Endodermal cell (in vitro differentiated cells): ENCODE results near the gene CSE1L. TPM values are rescaled to one million over a fixed set of nuclear protein-coding genes. Genes with fewer than 3 reads are reported as not detected.

Source experiments
- DNase-seq: peaks from one replicate; pipeline ENCODE4 v3.0.0-alpha.2; 2017
- H3K27ac ChIP-seq: 2 replicates; pipeline ENCODE4 v1.5.1; 2013; ENCODE audit warnings: mild to moderate bottlenecking, low read depth, low read length, moderate library complexity
- H3K27me3 ChIP-seq: 2 replicates; pipeline ENCODE4 v1.6.1; 2013; ENCODE audit warnings: mild to moderate bottlenecking, low read length, moderate library complexity; ENCODE audit not compliant: insufficient read depth, control insufficient read depth, poor library complexity, severe bottlenecking
- H3K36me3 ChIP-seq: 2 replicates; pipeline ENCODE4 v1.7.0; 2013; ENCODE audit warnings: mild to moderate bottlenecking, low read length, moderate library complexity; ENCODE audit not compliant: control insufficient read depth, insufficient read depth
- H3K4me1 ChIP-seq: one replicate; pipeline ENCODE4 v1.7.0; 2013; ENCODE audit warnings: low read length; ENCODE audit not compliant: control insufficient read depth, insufficient read depth
- H3K4me3 ChIP-seq: 2 replicates; pipeline ENCODE4 v1.5.1; 2013; ENCODE audit warnings: mild to moderate bottlenecking, low read length, moderate library complexity
- H3K9ac ChIP-seq: 2 replicates; pipeline ENCODE4 v1.6.1; 2013; ENCODE audit warnings: mild to moderate bottlenecking, low read length, moderate library complexity; ENCODE audit not compliant: poor library complexity, severe bottlenecking; ENCODE audit errors: extremely low read depth
- H3K9me3 ChIP-seq: 2 replicates; pipeline ENCODE4 v1.6.1; 2013; ENCODE audit warnings: mild to moderate bottlenecking, low read length, moderate library complexity; ENCODE audit not compliant: control insufficient read depth
- H3K27ac Mint-ChIP-seq: 2 replicates; pipeline ENCODE4 v1.8.0; 2020; ENCODE audit warnings: mixed read lengths
- H3K27me3 Mint-ChIP-seq: 2 replicates; pipeline ENCODE4 v1.8.0; 2021; ENCODE audit warnings: mild to moderate bottlenecking, mixed read lengths; ENCODE audit not compliant: insufficient read depth
- H3K36me3 Mint-ChIP-seq: 2 replicates; pipeline ENCODE4 v1.8.0; 2020; ENCODE audit warnings: low read depth, mixed read lengths
- H3K4me1 Mint-ChIP-seq: 2 replicates; pipeline ENCODE4 v1.8.0; 2020; ENCODE audit warnings: mixed read lengths
- H3K4me3 Mint-ChIP-seq: 2 replicates; pipeline ENCODE4 v1.8.0; 2020; ENCODE audit warnings: mild to moderate bottlenecking, moderate library complexity, mixed read lengths
- H3K9me3 Mint-ChIP-seq: 2 replicates; pipeline ENCODE4 v1.8.0; 2020; ENCODE audit warnings: mild to moderate bottlenecking, mixed read lengths
- CTCF ChIP-seq: fragments of 200-600 bp; sonication (generic); conservative IDR thresholded peaks from 2 replicates; pipeline ENCODE4 v1.5.0; 2021; ENCODE audit warnings: antibody characterized with exemption, mild to moderate bottlenecking
- WGBS, 2 experiments: methylation state at CpG; one replicate each; pipeline versions ENCODE4 v1.1.5 to v1.1.7; 2013; ENCODE audit warnings: missing lambda C conversion rate in 2 of 2, mixed read lengths in 1 of 2; ENCODE audit not compliant: insufficient coverage in 1 of 2, insufficient read length in 1 of 2; 5-methylcytosine and 5-hydroxymethylcytosine counted together
- total RNA-seq, 2 donors: library from RNA; stranded (reverse); fragmentation: NEBNext Ultra II Directional in 1 of 2; extraction: Animal tissue kit (Norgen Biotek cat#: 25700) in 1 of 2; gene quantifications; 2 replicates in 1 of 2; 3 replicates in 1 of 2; pipeline ENCODE4 v1.2.1, GENCODE V29; 2021

The CSE1L gene
- total RNA-seq, 2 donors from 2014 or later, result 161 to 180 TPM

GRCh38 chr20:49136817-49137571 is 90.9 kb downstream of the CSE1L start:
- Histone ChIP-seq H3K4me1 (no peaks in the 10 kb centered on the region), H3K36me3 (peaks cover 37% of the 10 kb centered on the region), H3K9me3 (no peaks in the 10 kb centered on the region), H3K9ac (no peak overlapping the region), H3K27ac (no peak overlapping the region), H3K27me3 (no peaks in the 10 kb centered on the region), H3K4me3 (no peak overlapping the region)
- H3K27me3 Mint-ChIP-seq, result no peaks in the 10 kb centered on the region
- peaks cover 5% of the 10 kb centered on the region for H3K4me1 Mint-ChIP-seq
- no peak overlapping the region for H3K4me3 Mint-ChIP-seq
- WGBS, 2 experiments, result 94 to 95% methylated on average over 8 to 15 of the region's 15 CpGs
- TF ChIP-seq CTCF, result no peak
- no peak overlapping the region for H3K27ac Mint-ChIP-seq
- DNase-seq, result no peak
- no peaks in the 10 kb centered on the region for H3K9me3 Mint-ChIP-seq
- H3K36me3 Mint-ChIP-seq, result peaks cover 57% of the 10 kb centered on the region

- H3K9me3 ChIP-seq, result no peaks in the 10 kb centered on the region
- no peaks in the 10 kb centered on the region for H3K9me3 Mint-ChIP-seq
- no peak overlapping the region for H3K27ac ChIP-seq
- no peaks in the 10 kb centered on the region for H3K27me3 Mint-ChIP-seq
- peaks cover 3% of the 10 kb centered on the region for H3K4me1 Mint-ChIP-seq
- peaks cover 57% of the 10 kb centered on the region for H3K36me3 Mint-ChIP-seq
- H3K9ac ChIP-seq, result no peak overlapping the region
- no peak overlapping the region for H3K4me3 Mint-ChIP-seq
- H3K27me3 ChIP-seq, result no peaks in the 10 kb centered on the region
- no peaks in the 10 kb centered on the region for H3K4me1 ChIP-seq
- no peak for DNase-seq
- TF ChIP-seq CTCF, result no peak
- H3K4me3 ChIP-seq, result no peak overlapping the region
- peaks cover 37% of the 10 kb centered on the region for H3K36me3 ChIP-seq
- no peak overlapping the region for H3K27ac Mint-ChIP-seq
Measured at GRCh38 chr20:49138431-49138830, 92.3 kb downstream of the CSE1L start.

- no peak for DNase-seq
- WGBS, 2 experiments, result 93 to 96% methylated on average over 1 to 2 of the region's 2 CpGs
- Histone ChIP-seq H3K36me3 (peaks cover 47% of the 10 kb centered on the region), H3K4me1 (no peaks in the 10 kb centered on the region), H3K4me3 (no peak overlapping the region), H3K9me3 (no peaks in the 10 kb centered on the region), H3K27ac (no peak overlapping the region), H3K27me3 (no peaks in the 10 kb centered on the region), H3K9ac (no peak overlapping the region)
- no peak overlapping the region for H3K27ac Mint-ChIP-seq
- no peaks in the 10 kb centered on the region for H3K4me1 Mint-ChIP-seq
- H3K4me3 Mint-ChIP-seq, result no peak overlapping the region
- peaks cover 56% of the 10 kb centered on the region for H3K36me3 Mint-ChIP-seq
- TF ChIP-seq CTCF, result no peak
- H3K9me3 Mint-ChIP-seq, result no peaks in the 10 kb centered on the region
- no peaks in the 10 kb centered on the region for H3K27me3 Mint-ChIP-seq
Measured at GRCh38 chr20:49140411-49140810, 94.3 kb downstream of the CSE1L start.
